Stimulated activated CD4-positive, alpha-beta T cell treated with anti-CD3 and anti-CD28 coated beads, Interleukin-15, amount 100 ng/mL, for 24 hours (primary cell): Measurements from ENCODE around the gene LHX4.

ENCODE experiments used
- DNase-seq: peaks from one replicate; pipeline ENCODE4 v3.0.0-alpha.2; 2020

Gene LHX4

DNA sequence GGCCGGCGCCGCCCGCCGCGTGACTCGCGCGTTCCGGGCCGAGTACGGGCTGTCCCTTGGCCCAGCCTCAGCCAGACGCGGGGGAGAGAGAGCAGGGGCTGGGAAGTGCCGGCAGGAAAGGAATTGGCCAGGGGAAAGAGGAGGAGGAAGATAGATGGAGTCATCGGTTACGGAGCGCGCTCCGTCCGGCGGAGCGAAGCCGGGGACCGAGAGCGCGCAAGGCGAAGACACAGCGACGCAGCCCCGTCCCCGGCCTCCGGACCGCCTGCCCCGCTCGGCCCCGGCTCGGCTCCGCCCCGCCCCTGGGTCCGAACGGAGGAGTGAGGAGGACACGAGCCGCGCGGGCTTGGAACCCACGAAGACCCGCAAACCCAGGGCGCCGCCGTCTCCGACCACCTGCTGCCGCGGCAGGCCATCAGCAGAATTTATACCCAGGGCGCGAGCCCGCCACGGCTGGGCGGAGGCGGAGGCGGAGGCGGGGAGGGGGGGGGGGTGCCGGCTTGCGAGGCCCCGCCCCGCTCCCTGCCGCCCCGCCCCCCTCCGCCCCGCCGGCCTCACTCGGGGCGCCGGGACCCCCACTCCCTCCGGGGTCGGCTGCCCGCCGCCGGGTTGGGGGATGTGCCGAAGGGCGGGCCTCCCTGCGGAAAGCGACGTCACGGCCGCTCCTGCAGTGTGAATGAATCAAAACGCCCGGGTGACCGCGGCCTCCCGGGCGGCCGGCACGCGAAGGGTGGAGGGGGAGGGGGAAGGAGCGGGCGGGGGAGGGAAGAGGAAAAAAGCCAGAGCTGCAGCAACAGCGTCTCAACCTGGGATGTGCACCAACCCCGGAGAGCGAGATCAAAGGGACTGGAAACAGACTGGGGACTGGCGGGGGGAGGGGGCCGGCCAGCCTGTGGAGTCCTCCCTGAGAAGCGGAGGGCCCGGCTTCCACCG lies at the start of gene LHX4:
Gene LHX4, plus strand, starts transcription at position 782 of the 933 bp plus-strand sequence. CDS start 266 bp downstream, outside the sequence.
- peak; percentile 59 for DNase-seq

DNA sequence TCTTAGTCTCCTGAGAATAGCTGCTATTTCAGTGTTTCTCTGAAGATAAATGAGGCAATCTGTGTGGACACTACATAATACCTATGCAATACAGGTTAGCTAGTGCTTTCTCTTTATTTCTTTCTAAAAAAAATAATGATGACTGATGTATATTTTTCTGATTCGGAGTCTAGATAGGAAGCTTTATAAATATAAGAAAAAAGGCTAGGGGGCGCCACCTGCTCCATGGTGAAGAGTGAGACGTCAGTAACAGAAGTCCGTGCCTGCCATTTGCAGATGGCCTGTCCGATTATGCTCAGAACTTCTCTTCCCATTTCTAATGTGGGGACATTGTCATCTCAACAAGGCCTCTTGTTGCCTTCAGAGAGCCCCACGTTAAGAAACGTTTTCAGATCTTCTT lies 49.0 kb upstream of the LHX4 start:
- peak; percentile 40 for DNase-seq

GRCh38 chr1:180181996-180182642 lies 47.9 kb upstream of the LHX4 start:
- no peak for DNase-seq

- no peak for DNase-seq
These were observed 47.3 kb upstream of the LHX4 start for GRCh38 chr1:180182643-180183311.

- DNase-seq: no peak
These were observed 46.6 kb upstream of the LHX4 start for GRCh38 chr1:180183426-180183825.

GRCh38 chr1:180184041-180184440 lies 46.0 kb upstream of the LHX4 start:
- no peak for DNase-seq

DNA sequence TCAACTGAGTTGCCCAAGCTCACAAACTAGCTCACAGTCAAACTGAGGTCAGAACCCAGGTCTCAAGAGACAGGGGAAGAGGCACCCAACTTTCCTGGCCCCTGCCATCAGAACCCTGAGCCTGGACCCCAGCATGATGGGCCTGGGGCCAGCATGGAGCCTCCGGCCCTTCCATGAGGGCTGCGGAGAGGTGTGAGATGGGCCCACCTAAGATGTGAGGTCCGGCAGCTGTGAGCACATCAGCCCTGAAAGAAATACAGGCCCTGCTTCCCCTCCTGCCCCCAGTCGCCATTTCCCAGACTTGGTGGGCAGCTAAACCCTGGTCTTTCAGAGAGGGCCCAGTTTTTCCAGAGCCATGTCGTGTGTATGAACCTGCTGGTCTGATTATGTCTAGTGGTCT lies 44.8 kb upstream of the LHX4 start:
- no peak for DNase-seq

DNA sequence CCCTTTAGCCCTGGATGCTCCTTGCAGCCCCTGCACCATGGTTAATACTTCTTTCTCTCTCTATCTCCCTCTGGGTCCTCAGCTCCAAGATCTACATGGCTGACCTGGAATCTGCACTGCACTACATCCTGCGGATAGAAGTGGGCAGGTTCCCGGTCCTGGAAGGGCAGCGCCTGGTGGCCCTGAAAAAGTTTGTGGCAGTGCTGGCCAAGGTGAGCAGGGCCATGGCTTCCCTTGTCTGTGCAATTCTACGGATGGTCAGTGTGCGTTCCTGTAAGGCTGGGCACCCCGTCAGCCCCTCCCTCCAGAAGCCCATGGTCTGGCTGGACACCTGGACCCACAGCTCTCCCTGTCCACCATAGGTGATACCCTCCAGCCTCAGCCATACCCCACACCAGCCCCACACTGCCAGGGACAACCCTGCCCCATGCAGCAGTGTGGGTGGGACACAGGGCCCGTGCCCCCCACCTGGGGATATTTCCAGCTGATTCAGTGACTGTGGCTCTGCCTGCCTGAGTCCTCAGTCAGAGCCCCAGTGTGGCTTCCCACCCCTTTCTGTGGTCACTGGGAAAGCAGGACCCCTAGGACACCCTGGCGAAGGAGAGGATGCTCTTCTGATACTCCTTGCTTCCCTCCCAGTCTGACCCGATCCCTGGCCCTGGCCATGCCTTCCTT lies 44.0 kb upstream of the LHX4 start:
- no peak for DNase-seq

DNA sequence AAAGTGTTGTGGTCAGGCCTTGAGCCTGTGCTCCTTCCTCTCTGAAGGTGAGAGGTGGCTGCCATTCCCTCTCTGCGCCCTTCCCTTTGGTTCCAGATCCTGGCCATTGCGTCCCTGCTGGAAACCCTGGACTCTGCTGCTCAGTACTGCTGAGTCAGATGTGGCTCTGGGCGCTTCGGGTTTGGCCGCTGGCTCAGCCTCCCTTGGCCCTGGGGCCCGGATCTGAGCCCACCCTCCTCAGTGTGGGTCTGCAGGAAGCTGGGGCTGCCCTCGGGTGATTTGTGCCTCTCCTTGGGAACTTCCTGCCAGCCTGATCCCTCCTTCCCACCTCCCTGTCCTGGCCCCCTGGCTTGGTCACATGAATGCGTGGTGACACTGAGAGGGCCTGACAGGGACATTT lies 43.2 kb upstream of the LHX4 start:
- no peak for DNase-seq

GRCh38 chr1:180187626-180188025 lies 42.4 kb upstream of the LHX4 start:
- DNase-seq: no peak

- DNase-seq: peak; percentile 29
These were observed 42.0 kb upstream of the LHX4 start for GRCh38 chr1:180188091-180188506.

DNA sequence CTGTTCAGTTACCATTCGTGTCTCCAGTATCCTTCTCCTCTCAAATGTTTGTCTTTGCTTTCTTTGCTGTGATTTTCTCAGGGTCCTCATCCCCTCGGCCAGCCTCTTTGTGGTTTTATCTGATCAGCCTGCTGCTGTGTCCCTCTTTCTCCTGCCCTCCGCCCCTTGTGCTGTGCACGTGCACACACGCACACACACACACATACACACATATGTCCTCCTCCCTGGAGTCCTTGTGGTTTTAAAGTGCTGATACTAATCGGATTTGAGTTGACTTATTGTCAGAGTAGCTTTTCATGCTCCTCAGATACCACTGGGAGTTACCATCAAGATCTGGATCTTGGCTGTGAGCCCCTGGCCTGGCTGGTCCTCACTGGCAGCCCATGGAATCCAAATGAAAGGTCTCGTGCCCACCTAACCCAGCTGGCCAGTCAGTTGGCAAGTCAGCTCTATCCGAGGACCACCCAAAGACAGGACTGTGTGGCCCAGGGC lies 41.3 kb upstream of the LHX4 start:
- DNase-seq: no peak

GRCh38 chr1:180190091-180190490 lies 40.0 kb upstream of the LHX4 start:
- no peak for DNase-seq

GRCh38 chr1:180192172-180192571 lies 37.9 kb upstream of the LHX4 start:
- DNase-seq: no peak

DNA sequence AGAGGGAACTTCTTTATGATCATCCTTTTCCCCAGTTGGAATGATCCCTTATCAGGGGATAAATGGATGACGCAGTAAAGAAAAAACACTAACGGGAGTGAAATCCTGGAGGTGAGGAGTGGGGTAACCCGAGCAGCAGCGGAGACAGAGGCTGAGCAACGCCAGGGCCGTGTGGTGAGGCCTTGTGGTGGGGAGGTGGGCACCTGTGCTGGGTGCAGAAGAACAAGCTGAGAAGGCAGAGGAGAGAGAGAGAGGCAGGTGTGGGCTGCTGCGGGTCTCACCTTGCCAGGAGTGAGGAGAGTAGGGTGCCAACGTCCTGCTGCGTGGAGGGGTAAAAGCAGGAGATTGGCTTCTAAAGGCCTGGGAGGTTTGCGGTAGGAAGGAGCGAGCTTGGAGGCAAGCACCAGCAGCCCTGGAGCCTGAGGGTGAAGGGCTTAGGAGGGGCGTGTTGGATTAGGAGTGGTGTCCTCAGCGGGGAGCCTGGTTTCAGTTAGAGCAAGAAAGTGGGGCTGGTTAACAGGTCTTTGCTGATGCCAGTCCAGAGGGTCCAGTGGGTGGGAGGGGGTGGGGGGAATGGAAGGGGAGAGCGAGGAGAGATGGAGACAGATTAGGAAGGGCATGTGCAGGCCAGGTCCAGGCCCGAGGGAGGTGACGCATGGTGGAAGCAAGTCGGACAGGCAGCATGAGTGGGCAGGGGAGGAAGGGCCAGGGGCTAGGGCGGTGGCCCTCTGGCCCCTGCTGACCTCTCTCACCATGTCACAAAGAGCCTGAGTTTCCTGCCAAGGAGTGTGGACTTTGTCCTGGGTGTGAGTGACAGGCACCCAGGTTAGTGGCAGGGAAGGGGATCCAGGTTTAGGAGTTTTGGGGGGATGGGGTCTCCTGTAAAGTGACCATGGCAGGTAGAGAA lies 36.7 kb upstream of the LHX4 start:
- no peak for DNase-seq

DNA sequence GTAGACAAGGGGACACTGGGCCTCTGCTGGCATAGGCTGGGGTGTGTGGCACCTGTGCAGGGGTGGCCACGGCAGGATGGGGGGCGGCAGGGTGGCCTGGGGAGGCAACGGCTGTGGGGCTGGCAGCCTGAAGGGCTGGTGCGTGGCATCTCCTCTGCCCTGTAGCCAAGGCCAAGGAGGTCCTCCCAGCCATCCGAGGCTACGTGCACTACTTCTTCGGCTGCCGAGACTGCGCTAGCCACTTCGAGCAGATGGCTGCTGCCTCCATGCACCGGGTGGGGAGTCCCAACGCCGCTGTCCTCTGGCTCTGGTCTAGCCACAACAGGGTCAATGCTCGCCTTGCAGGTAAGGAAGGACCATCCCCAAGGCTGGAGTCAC lies 36.0 kb upstream of the LHX4 start:
- no peak for DNase-seq

- no peak for DNase-seq
These were observed 35.4 kb upstream of the LHX4 start for GRCh38 chr1:180194546-180195207.

DNA sequence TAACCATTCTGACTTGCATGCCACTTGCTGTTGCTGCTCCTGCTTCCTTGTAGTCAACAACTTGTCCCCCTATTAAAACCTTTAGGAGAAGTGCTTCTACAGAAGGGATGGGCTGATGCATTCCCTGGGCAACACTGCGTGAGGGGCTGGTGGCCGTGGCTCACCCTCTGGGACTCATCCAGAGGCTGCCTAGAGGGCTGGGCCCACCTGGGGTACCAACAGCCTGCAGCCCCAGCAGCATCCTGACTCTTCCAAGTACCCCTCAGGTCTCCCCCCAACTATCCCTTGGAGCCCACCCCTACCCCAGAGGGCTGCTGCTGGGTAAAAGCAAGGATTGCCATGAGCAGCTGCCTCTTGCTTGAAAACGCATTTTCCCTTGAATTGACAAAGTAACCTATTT lies 34.7 kb upstream of the LHX4 start:
- no peak for DNase-seq

DNA sequence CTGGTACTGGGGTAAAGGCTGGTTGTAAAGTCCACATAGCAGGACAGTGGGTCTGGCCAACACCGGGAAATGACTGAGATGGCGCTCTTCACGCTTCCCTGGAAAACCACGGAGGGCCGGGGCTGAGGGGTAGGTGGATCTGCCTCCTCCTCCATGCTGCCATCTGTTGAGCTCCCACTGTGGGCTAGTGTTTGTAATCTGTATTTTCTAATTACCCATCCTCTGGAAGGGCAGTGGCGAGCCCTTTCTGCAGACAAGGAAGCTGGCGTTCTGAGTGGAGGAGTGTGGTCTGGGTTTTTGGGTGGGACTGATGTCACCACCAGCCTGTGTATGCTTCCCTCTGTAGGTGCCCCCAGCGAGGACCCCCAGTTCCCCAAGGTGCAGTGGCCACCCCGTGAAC lies 34.1 kb upstream of the LHX4 start:
- DNase-seq: no peak

DNA sequence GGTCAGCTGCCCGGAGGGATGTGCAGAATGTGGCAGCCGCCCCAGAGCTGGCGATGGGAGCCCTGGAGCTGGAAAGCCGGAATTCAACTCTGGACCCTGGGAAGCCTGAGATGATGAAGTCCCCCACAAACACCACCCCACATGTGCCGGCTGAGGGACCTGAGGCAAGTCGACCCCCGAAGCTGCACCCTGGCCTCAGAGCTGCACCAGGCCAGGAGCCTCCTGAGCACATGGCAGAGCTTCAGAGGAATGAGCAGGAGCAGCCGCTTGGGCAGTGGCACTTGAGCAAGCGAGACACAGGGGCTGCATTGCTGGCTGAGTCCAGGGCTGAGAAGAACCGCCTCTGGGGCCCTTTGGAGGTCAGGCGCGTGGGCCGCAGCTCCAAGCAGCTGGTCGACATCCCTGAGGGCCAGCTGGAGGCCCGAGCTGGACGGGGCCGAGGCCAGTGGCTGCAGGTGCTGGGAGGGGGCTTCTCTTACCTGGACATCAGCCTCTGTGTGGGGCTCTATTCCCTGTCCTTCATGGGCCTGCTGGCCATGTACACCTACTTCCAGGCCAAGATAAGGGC lies 33.5 kb upstream of the LHX4 start:
- no peak for DNase-seq

- no peak for DNase-seq
These were observed 32.8 kb upstream of the LHX4 start for GRCh38 chr1:180197231-180197630.
